EH (cell line): ENCODE measurements around the gene ASGR1.
"Not testable (repeated sequence)": the region's sequence is repeated elsewhere in the genome, so short reads cannot be mapped to it uniquely, and the experiment has no call there.

Experiments
- DNase-seq: peaks from one replicate; pipeline ENCODE4 v3.0.0-alpha.2; 2015; ENCODE audit warnings: low read depth

ASGR1 gene

GRCh38 chr17:7158424-7158823 lies 20.7 kb downstream of the ASGR1 start:
- DNase-seq = not testable (repeated sequence)

GRCh38 chr17:7156342-7156940 lies 22.7 kb downstream of the ASGR1 start:
- DNase-seq = no peak

- no peak for DNase-seq
Measured at GRCh38 chr17:7147772-7148171, 31.4 kb downstream of the ASGR1 start.

GRCh38 chr17:7146115-7146514 lies 33.1 kb downstream of the ASGR1 start:
- DNase-seq = peak; percentile 49

- no peak for DNase-seq
Measured at GRCh38 chr17:7144213-7144612, 35.0 kb downstream of the ASGR1 start.

- DNase-seq = no peak
Measured at GRCh38 chr17:7141824-7142223, 37.3 kb downstream of the ASGR1 start.

GRCh38 chr17:7139400-7139799 lies 39.8 kb downstream of the ASGR1 start:
- no peak for DNase-seq

- DNase-seq = no peak
Measured at GRCh38 chr17:7138800-7139381, 40.3 kb downstream of the ASGR1 start.

- no peak for DNase-seq
Measured at GRCh38 chr17:7137171-7137943, 41.8 kb downstream of the ASGR1 start.

- peak; percentile 63 for DNase-seq
Measured at GRCh38 chr17:7136266-7136877, 42.8 kb downstream of the ASGR1 start.

- DNase-seq = no peak
Measured at GRCh38 chr17:7133916-7134315, 45.3 kb downstream of the ASGR1 start.

- peak; percentile 25 for DNase-seq
Measured at GRCh38 chr17:7133424-7133823, 45.7 kb downstream of the ASGR1 start.

GRCh38 chr17:7132511-7133094 lies 46.6 kb downstream of the ASGR1 start:
- no peak for DNase-seq

GRCh38 chr17:7131423-7131791 lies 47.8 kb downstream of the ASGR1 start:
- no peak for DNase-seq

GRCh38 chr17:7130621-7131422 lies 48.3 kb downstream of the ASGR1 start:
- DNase-seq = no peak

- DNase-seq = no peak
Measured at GRCh38 chr17:7129311-7129710, 49.9 kb downstream of the ASGR1 start.

GRCh38 chr17:7128160-7128559 lies 51.0 kb downstream of the ASGR1 start:
- no peak for DNase-seq

GRCh38 chr17:7127501-7127900 lies 51.7 kb downstream of the ASGR1 start:
- DNase-seq = not testable (repeated sequence)

- DNase-seq = not testable (repeated sequence)
Measured at GRCh38 chr17:7126386-7126785, 52.8 kb downstream of the ASGR1 start.

GRCh38 chr17:7124923-7125322 lies 54.2 kb downstream of the ASGR1 start:
- DNase-seq = no peak

GRCh38 chr17:7123844-7124243 lies 55.3 kb downstream of the ASGR1 start:
- no peak for DNase-seq
